GM23338 (cell line): ENCODE measurements around the gene SAMD7. TPM values are rescaled to one million over a fixed set of nuclear protein-coding genes. Genes with fewer than 3 reads are reported as not detected.

ENCODE experiments used
- ATAC-seq: fragments of 200-7000 bp; cut with Tn5 transposase; 3 replicates; pipeline ENCODE4 v1.9.1; 2020
- DNase-seq: peaks from one replicate; pipeline ENCODE4 v3.0.0-alpha.2; 2015; ENCODE audit warnings: low spot score
- H2AFZ ChIP-seq: fragments of 200-600 bp; sonication (generic); 2 replicates; pipeline ENCODE4 v1.8.0; 2016; ENCODE audit warnings: antibody characterized with exemption, mild to moderate bottlenecking, moderate library complexity
- H3F3A ChIP-seq: fragments of 200-600 bp; sonication (generic); replicated peaks from 2 replicates; pipeline ENCODE4 v1.8.0; 2017; ENCODE audit warnings: antibody characterized with exemption, mixed run types, low read depth
- H3K27ac ChIP-seq: fragments of 200-600 bp; sonication (generic); 2 replicates; pipeline ENCODE4 v1.6.1; 2016; ENCODE audit warnings: low read depth
- H3K27me3 ChIP-seq: fragments of 200-600 bp; sonication (generic); 2 replicates; pipeline ENCODE4 v1.8.0; 2016; ENCODE audit warnings: mild to moderate bottlenecking, mixed run types, moderate library complexity; ENCODE audit not compliant: insufficient read depth
- H3K36me3 ChIP-seq: fragments of 200-600 bp; sonication (generic); 2 replicates; pipeline ENCODE4 v1.8.0; 2016; ENCODE audit warnings: mild to moderate bottlenecking; ENCODE audit not compliant: insufficient read depth
- H3K4me1 ChIP-seq: fragments of 200-600 bp; sonication (generic); 2 replicates; pipeline ENCODE4 v1.8.0; 2016; ENCODE audit warnings: mild to moderate bottlenecking, moderate library complexity; ENCODE audit not compliant: insufficient read depth
- H3K4me2 ChIP-seq: fragments of 200-600 bp; sonication (generic); 2 replicates; pipeline ENCODE4 v1.7.1; 2017; ENCODE audit warnings: mixed run types
- H3K4me3 ChIP-seq: fragments of 200-600 bp; sonication (generic); 2 replicates; pipeline ENCODE4 v1.6.1; 2016; ENCODE audit warnings: mixed run types
- H3K79me2 ChIP-seq: fragments of 200-600 bp; sonication (generic); replicated peaks from 2 replicates; pipeline ENCODE4 v1.8.0; 2017; ENCODE audit warnings: mild to moderate bottlenecking; ENCODE audit not compliant: insufficient read depth
- H3K9me2 ChIP-seq: fragments of 200-600 bp; sonication (generic); 2 replicates; pipeline ENCODE4 v1.8.0; 2017; ENCODE audit not compliant: insufficient read depth
- H4K20me1 ChIP-seq: fragments of 200-600 bp; sonication (generic); replicated peaks from 2 replicates; pipeline ENCODE4 v1.8.0; 2017; ENCODE audit warnings: mild to moderate bottlenecking; ENCODE audit not compliant: insufficient read depth
- H3K27ac Mint-ChIP-seq: 2 replicates; pipeline ENCODE4 v1.8.0; 2020; ENCODE audit warnings: inconsistent platforms, mild to moderate bottlenecking, moderate library complexity, mixed read lengths
- H3K27me3 Mint-ChIP-seq: 3 replicates; pipeline ENCODE4 v1.8.0; 2022; ENCODE audit warnings: low read depth, mild to moderate bottlenecking, moderate library complexity, mixed read lengths, inconsistent platforms; ENCODE audit not compliant: insufficient read depth, poor library complexity
- H3K36me3 Mint-ChIP-seq: 3 replicates; pipeline ENCODE4 v1.8.0; 2021; ENCODE audit warnings: low read depth, mild to moderate bottlenecking, inconsistent platforms, moderate library complexity, mixed read lengths
- H3K4me1 Mint-ChIP-seq: 3 replicates; pipeline ENCODE4 v1.8.0; 2020; ENCODE audit warnings: mild to moderate bottlenecking, inconsistent platforms, mixed read lengths
- H3K4me3 Mint-ChIP-seq: 3 replicates; pipeline ENCODE4 v1.8.0; 2021; ENCODE audit warnings: moderate library complexity, mild to moderate bottlenecking, inconsistent platforms, mixed read lengths
- H3K9me3 Mint-ChIP-seq: 3 replicates; pipeline ENCODE4 v1.8.0; 2020; ENCODE audit warnings: moderate library complexity, mild to moderate bottlenecking, inconsistent platforms, mixed read lengths
- CREB1 ChIP-seq: fragments of 250-450 bp; sonication (Bioruptor Pico); IDR thresholded peaks from 2 replicates; pipeline ENCODE4 v1.5.0; 2020; ENCODE audit warnings: low read depth, mild to moderate bottlenecking, moderate library complexity
- CTCF ChIP-seq, 2 experiments: fragments of 200-600 bp in 1 of 2; sonication (generic) in 1 of 2; conservative IDR thresholded peaks; 2 replicates each; pipeline versions ENCODE4 v1.5.1 to v1.6.1; 2016 to 2017; ENCODE audit warnings: antibody characterized with exemption in 2 of 2, low read depth in 2 of 2, mild to moderate bottlenecking in 2 of 2, moderate library complexity in 1 of 2
- ETS1 ChIP-seq: IDR thresholded peaks from 2 replicates; pipeline ENCODE4 v1.6.1; 2016; ENCODE audit warnings: antibody characterized with exemption
- EZH2 ChIP-seq: fragments of 200-600 bp; sonication (generic); IDR thresholded peaks from one replicate; pipeline ENCODE4 v1.8.0; 2017; ENCODE audit warnings: antibody characterized with exemption, mild to moderate bottlenecking, low read depth; ENCODE audit not compliant: unreplicated experiment
- EZH2phosphoT487 ChIP-seq: fragments of 200-600 bp; sonication (generic); IDR thresholded peaks from one replicate; pipeline ENCODE4 v1.8.1; 2018; ENCODE audit warnings: antibody characterized with exemption; ENCODE audit not compliant: unreplicated experiment
- JUNB ChIP-seq: IDR thresholded peaks from one replicate; pipeline ENCODE4 v1.6.1; 2016; ENCODE audit warnings: antibody characterized with exemption; ENCODE audit not compliant: unreplicated experiment
- NANOG ChIP-seq: IDR thresholded peaks from 2 replicates; pipeline ENCODE4 v1.6.1; 2016; ENCODE audit warnings: antibody characterized with exemption, borderline replicate concordance
- POLR2AphosphoS5 ChIP-seq: IDR thresholded peaks from 2 replicates; pipeline ENCODE4 v1.6.1; 2016; ENCODE audit warnings: antibody characterized with exemption, low read depth
- REST ChIP-seq: IDR thresholded peaks from one replicate; pipeline ENCODE4 v1.6.1; 2018; ENCODE audit warnings: antibody characterized with exemption; ENCODE audit not compliant: unreplicated experiment
- STAT1 ChIP-seq: IDR thresholded peaks from one replicate; pipeline ENCODE4 v1.6.1; 2016; ENCODE audit warnings: antibody characterized with exemption; ENCODE audit not compliant: unreplicated experiment
- ZNF114 ChIP-seq: fragments of 250-450 bp; sonication (Bioruptor Pico); IDR thresholded peaks from 2 replicates; pipeline ENCODE4 v1.5.0; 2020; ENCODE audit warnings: mild to moderate bottlenecking, moderate library complexity
- ZNF331 ChIP-seq: fragments of 250-450 bp; sonication (Bioruptor Pico); IDR thresholded peaks from 2 replicates; pipeline ENCODE4 v1.5.0; 2020; ENCODE audit warnings: low read depth, mild to moderate bottlenecking, moderate library complexity
- ZNF462 ChIP-seq: fragments of 250-450 bp; sonication (Bioruptor Pico); IDR thresholded peaks from 2 replicates; pipeline ENCODE4 v1.5.0; 2020; ENCODE audit warnings: mild to moderate bottlenecking, moderate library complexity
- polyA plus RNA-seq: library from polyadenylated mRNA; unstranded; fragments of >200 nt; fragmentation: Nextera tagmentation; extraction: Ambion mirVana; gene quantifications from 2 replicates; pipeline ENCODE4 v1.2.1, GENCODE V29; 2016
- total RNA-seq: library from RNA; depleted of rRNA; stranded (reverse); fragments of >200 nt; shearing (Covaris generic); gene quantifications from 2 replicates; pipeline ENCODE4 v1.2.3, GENCODE V29; 2014

SAMD7 gene
- total and polyA plus RNA-seq, 2 experiments from 2014 or later, result not detected

GRCh38 chr3:169970847-169971246, 59.5 kb downstream of the SAMD7 start:
- peaks cover 19% of the 10 kb centered on the region for H3K4me1 ChIP-seq
- no peak overlapping the region for H3K27ac ChIP-seq
- TF ChIP-seq NANOG, result no peak
- TF ChIP-seq JUNB, result no peak
- TF ChIP-seq REST, result no peak
- TF ChIP-seq EZH2phosphoT487, result no peak
- TF ChIP-seq POLR2AphosphoS5, result no peak
- no peak for TF ChIP-seq EZH2
- TF ChIP-seq STAT1, result no peak
- TF ChIP-seq ZNF331 (CRISPR knock-in tag), result no peak
- no peak for TF ChIP-seq CREB1 (CRISPR knock-in tag)
- TF ChIP-seq ZNF462 (CRISPR knock-in tag), result no peak
- no peak for TF ChIP-seq ETS1
- TF ChIP-seq ZNF114 (CRISPR knock-in tag), result no peak
- no peak for TF ChIP-seq CTCF (conservative IDR thresholded peaks at IDR 0.05; ENCODE audit: low read depth in 2 of 2)
- no peak overlapping the region for H3K4me3 ChIP-seq
- H3K4me2 ChIP-seq, result no peak overlapping the region
- H3K4me3 Mint-ChIP-seq, result no peak overlapping the region
- no peaks in the 10 kb centered on the region; the same call in 1 of the 2 replicates for H3K36me3 ChIP-seq
- H3K4me1 Mint-ChIP-seq, result peaks cover 23% of the 10 kb centered on the region
- no peak overlapping the region; the same call in 1 of the 2 replicates for H3K27ac Mint-ChIP-seq
- no peaks in the 10 kb centered on the region for H3K9me2 ChIP-seq
- H3K36me3 Mint-ChIP-seq, result no peaks in the 10 kb centered on the region; the same call in 1 of the 3 replicates
- H4K20me1 ChIP-seq, result peaks cover 36% of the 10 kb centered on the region
- peaks cover 89% of the 10 kb centered on the region for H3K79me2 ChIP-seq
- H3F3A ChIP-seq, result no peaks in the 10 kb centered on the region
- H3K9me3 Mint-ChIP-seq, result no peaks in the 10 kb centered on the region
- H3K27me3 Mint-ChIP-seq, result no peaks in the 10 kb centered on the region
- H2AFZ ChIP-seq, result no peak overlapping the region
- ATAC-seq, result no peak
- no peak for DNase-seq
- no peaks in the 10 kb centered on the region for H3K27me3 ChIP-seq
